Neuronal stem cell (in vitro differentiated cells): ENCODE data around the gene MED25. TPM values are rescaled to one million over a fixed set of nuclear protein-coding genes. Genes with fewer than 3 reads are reported as not detected.
A peak's percentile ranks its signal among the peaks of the same experiment; 100 is the strongest.

ENCODE experiments used
- DNase-seq: peaks from one replicate; pipeline ENCODE4 v3.0.0-alpha.2; 2013; ENCODE audit warnings: low spot score
- H2AFZ ChIP-seq: one replicate; pipeline ENCODE4 v1.6.1; 2013; ENCODE audit warnings: mild to moderate bottlenecking, low read length, inconsistent platforms
- H2AK5ac ChIP-seq: 2 replicates; pipeline ENCODE4 v1.6.1; 2013; ENCODE audit warnings: low read depth, mild to moderate bottlenecking, inconsistent platforms, low read length, moderate library complexity, mixed read lengths
- H2BK120ac ChIP-seq: 2 replicates; pipeline ENCODE4 v1.6.1; 2013; ENCODE audit warnings: low read depth, mild to moderate bottlenecking, inconsistent platforms, low read length, moderate library complexity, mixed read lengths
- H2BK12ac ChIP-seq: one replicate; pipeline ENCODE4 v1.6.1; 2013; ENCODE audit warnings: low read length, inconsistent platforms
- H2BK15ac ChIP-seq: 2 replicates; pipeline ENCODE4 v1.6.1; 2013; ENCODE audit warnings: mild to moderate bottlenecking, low read length, inconsistent platforms, mixed read lengths
- H2BK5ac ChIP-seq: one replicate; pipeline ENCODE4 v1.6.1; 2013; ENCODE audit warnings: inconsistent platforms, mild to moderate bottlenecking, low read length, moderate library complexity
- H3K14ac ChIP-seq: one replicate; pipeline ENCODE4 v1.6.1; 2013; ENCODE audit warnings: low read length, inconsistent platforms
- H3K18ac ChIP-seq: 2 replicates; pipeline ENCODE4 v1.6.1; 2013; ENCODE audit warnings: low read length, inconsistent platforms
- H3K23ac ChIP-seq: 2 replicates; pipeline ENCODE4 v1.6.1; 2013; ENCODE audit warnings: low read depth, mild to moderate bottlenecking, mixed read lengths, low read length, inconsistent platforms; ENCODE audit not compliant: poor library complexity
- H3K27ac ChIP-seq: replicated peaks from 3 replicates; pipeline ENCODE4 v1.5.1; 2013; ENCODE audit warnings: low read length, inconsistent platforms
- H3K27me3 ChIP-seq, 3 experiments: 2 replicates each; pipeline ENCODE4 v1.6.1; 2013; ENCODE audit warnings: low read length in 3 of 3, mild to moderate bottlenecking in 2 of 3, inconsistent platforms in 1 of 3, low read depth in 1 of 3, mixed read lengths in 1 of 3, moderate library complexity in 1 of 3; ENCODE audit not compliant: control insufficient read depth in 3 of 3, insufficient read depth in 3 of 3
- H3K36me3 ChIP-seq, 2 donors: replicated peaks in 1 of 2; 2 replicates each; pipeline ENCODE4 v1.6.1; 2013; ENCODE audit warnings: low read length in 2 of 2; ENCODE audit not compliant: control insufficient read depth in 2 of 2, insufficient read depth in 2 of 2
- H3K4ac ChIP-seq: 2 replicates; pipeline ENCODE4 v1.6.1; 2013; ENCODE audit warnings: inconsistent platforms, mild to moderate bottlenecking, low read length, moderate library complexity
- H3K4me1 ChIP-seq, 2 donors: 1 replicate in 1 of 2; 2 replicates in 1 of 2; pipeline ENCODE4 v1.6.1; 2013; ENCODE audit warnings: low read length in 2 of 2, low read depth in 1 of 2; ENCODE audit not compliant: control insufficient read depth in 2 of 2, insufficient read depth in 1 of 2
- H3K4me2 ChIP-seq: one replicate; pipeline ENCODE4 v1.6.1; 2013; ENCODE audit warnings: mild to moderate bottlenecking, low read length, inconsistent platforms; ENCODE audit not compliant: insufficient read depth, poor library complexity, severe bottlenecking
- H3K4me3 ChIP-seq, 2 donors: 2 replicates each; pipeline ENCODE4 v1.5.1; 2013; ENCODE audit warnings: low read length in 2 of 2, mild to moderate bottlenecking in 2 of 2, inconsistent platforms in 1 of 2, moderate library complexity in 1 of 2
- H3K79me1 ChIP-seq: one replicate; pipeline ENCODE4 v1.6.1; 2013; ENCODE audit warnings: low read depth, mild to moderate bottlenecking, inconsistent platforms, low read length, moderate library complexity
- H3K9ac ChIP-seq: one replicate; pipeline ENCODE4 v1.6.1; 2013; ENCODE audit warnings: mild to moderate bottlenecking, low read depth, low read length, inconsistent platforms; ENCODE audit not compliant: poor library complexity
- H3K9me3 ChIP-seq, 2 donors: replicated peaks in 1 of 2; 2 replicates each; pipeline versions ENCODE3 to v1.6.1; 2013; ENCODE audit warnings: low read length in 2 of 2, mild to moderate bottlenecking in 2 of 2, inconsistent platforms in 1 of 2, low read depth in 1 of 2, mixed read lengths in 1 of 2, moderate library complexity in 1 of 2; ENCODE audit not compliant: control insufficient read depth in 2 of 2, insufficient read depth in 1 of 2
- H4K8ac ChIP-seq: one replicate; pipeline ENCODE4 v1.6.1; 2013; ENCODE audit warnings: low read depth, mild to moderate bottlenecking, inconsistent platforms, low read length, moderate library complexity
- H4K91ac ChIP-seq: one replicate; pipeline ENCODE4 v1.6.1; 2013; ENCODE audit warnings: low read length, low read depth, mild to moderate bottlenecking, inconsistent platforms; ENCODE audit not compliant: poor library complexity
- WGBS, 2 donors: extraction: QIAGEN DNeasy Blood & Tissue Kit; methylation state at CpG; one replicate each; pipeline ENCODE4 v1.1.7; 2013; ENCODE audit warnings: missing lambda C conversion rate in 2 of 2, mixed read lengths in 1 of 2; ENCODE audit not compliant: insufficient read length in 2 of 2, insufficient replicate concordance in 1 of 2; ENCODE audit errors: extremely low coverage in 2 of 2; 5-methylcytosine and 5-hydroxymethylcytosine counted together
- polyA plus RNA-seq, 2 experiments: library from polyadenylated mRNA; stranded (reverse); fragments of 200-250 nt; gene quantifications; one replicate each; pipeline ENCODE4 v1.2.3, GENCODE V29; 2013

MED25 gene
- 63.1 TPM for polyA plus RNA-seq (2013, experiment 1 of 2)
- polyA plus RNA-seq (2013, experiment 2 of 2): 64.7 TPM

DNA sequence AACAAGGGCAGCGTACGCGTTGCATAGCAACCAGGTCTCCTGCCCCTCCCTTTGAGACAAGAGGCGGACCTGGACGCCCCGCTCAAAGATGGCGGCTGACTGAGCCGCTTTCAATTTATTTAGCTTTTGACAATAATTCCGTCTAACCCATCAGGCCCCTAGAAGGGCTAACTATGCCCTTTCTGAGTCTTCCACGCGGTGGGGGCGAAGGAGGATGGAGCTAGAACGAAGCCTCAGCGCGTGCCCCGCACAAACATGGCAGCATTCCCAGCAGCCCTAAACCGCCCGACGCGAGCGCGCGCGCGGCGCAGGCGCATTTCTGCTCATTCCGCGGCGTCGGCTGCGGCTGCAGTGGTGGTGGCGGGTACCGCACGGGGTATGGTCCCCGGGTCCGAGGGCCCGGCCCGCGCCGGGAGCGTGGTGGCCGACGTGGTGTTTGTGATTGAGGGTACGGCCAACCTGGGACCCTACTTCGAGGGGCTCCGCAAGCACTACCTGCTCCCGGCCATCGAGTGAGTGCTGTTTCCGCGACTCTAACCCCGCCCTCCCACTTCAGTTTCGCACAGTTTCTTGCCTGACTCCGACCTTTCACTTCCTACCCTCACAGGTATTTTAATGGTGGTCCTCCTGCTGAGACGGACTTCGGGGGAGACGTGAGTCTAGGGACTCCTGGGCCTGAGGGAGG lies at the start of gene MED25:
TSS of gene MED25 (plus strand) at position 326 of the 685 bp plus-strand sequence. CDS start at position 379, 53 bp downstream.
- H3K14ac ChIP-seq: peak within 1 kb of the TSS; percentile 49
- peak within 1 kb of the TSS; percentile 91 for H3K27ac ChIP-seq
- peak within 1 kb of the TSS; percentile 95 for H3K9ac ChIP-seq
- H2BK15ac ChIP-seq: peak within 1 kb of the TSS; percentile 75
- no peaks in the 10 kb centered on the region for H3K27me3 ChIP-seq
- peak within 1 kb of the TSS; percentile 96 for H2AFZ ChIP-seq
- peak; percentile 92 for DNase-seq
- peak within 1 kb of the TSS; percentile 90 for H3K23ac ChIP-seq
- H3K4me2 ChIP-seq: peak within 1 kb of the TSS; percentile 69
- no peak within 1 kb of the TSS for H3K4ac ChIP-seq
- H4K8ac ChIP-seq: no peak within 1 kb of the TSS
- peak within 1 kb of the TSS; percentile 98 for H3K18ac ChIP-seq
- peak within 1 kb of the TSS; percentile 70 to 98 for H3K4me3 ChIP-seq
- no peak within 1 kb of the TSS for H2BK120ac ChIP-seq
- no peak within 1 kb of the TSS for H2BK12ac ChIP-seq
- H3K36me3 ChIP-seq: peaks cover 11 to 25% of the 10 kb centered on the region in 2 donors
- H3K4me1 ChIP-seq: peaks cover 6 to 7% of the 10 kb centered on the region in 2 donors
- no CpG with 5 or more reads among the region's 57 CpGs for WGBS, 2 donors
- no peaks in the 10 kb centered on the region for H3K9me3 ChIP-seq
- H3K79me1 ChIP-seq: peaks cover 9% of the 10 kb centered on the region
- H4K91ac ChIP-seq: peak within 1 kb of the TSS; percentile 64
- peak within 1 kb of the TSS; percentile 42 for H2BK5ac ChIP-seq
- H2AK5ac ChIP-seq: peak within 1 kb of the TSS; percentile 97

DNA sequence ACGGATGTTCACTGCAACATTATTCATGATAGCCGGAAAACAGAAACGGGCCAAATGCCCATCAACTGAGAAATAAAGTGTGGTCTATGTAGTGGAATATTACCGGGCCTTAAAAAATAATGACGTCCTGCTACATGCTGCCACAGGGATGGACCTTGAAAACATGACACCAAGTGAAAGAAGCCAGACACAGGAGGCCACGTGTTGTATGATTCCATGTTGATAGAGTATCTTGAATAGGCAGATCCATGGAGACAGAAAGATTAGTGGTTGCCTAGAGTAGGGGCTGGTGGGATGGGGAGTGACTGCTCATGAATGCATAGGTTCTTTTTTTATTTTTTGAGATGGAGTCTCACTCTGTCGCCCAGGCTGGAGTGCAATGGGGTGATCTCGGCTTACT lies 47.6 kb upstream of the MED25 start:
- Histone ChIP-seq H3K23ac (no peak overlapping the region), H3K4me1 (peaks cover 9 to 13% of the 10 kb centered on the region in 2 donors), H2BK120ac (no peak overlapping the region), H3K18ac (no peak overlapping the region), H2BK15ac (no peak overlapping the region), H3K27ac (no peak overlapping the region), H3K4me2 (no peak overlapping the region), H4K8ac (no peak overlapping the region), H2AK5ac (no peak overlapping the region), H2BK12ac (no peak overlapping the region), H2AFZ (no peak overlapping the region), H3K4ac (no peak overlapping the region), H3K9ac (no peak overlapping the region), H4K91ac (no peak overlapping the region), H3K79me1 (peaks cover 18% of the 10 kb centered on the region), H2BK5ac (no peak overlapping the region), H3K36me3 (peaks cover 2 to 26% of the 10 kb centered on the region in 2 donors), H3K9me3 (no peaks in the 10 kb centered on the region), H3K4me3 (no peak overlapping the region), H3K27me3 (no peaks in the 10 kb centered on the region), H3K14ac (no peak overlapping the region)
- no peak for DNase-seq
- no CpG with 5 or more reads among the region's 8 CpGs for WGBS, 2 donors

DNA sequence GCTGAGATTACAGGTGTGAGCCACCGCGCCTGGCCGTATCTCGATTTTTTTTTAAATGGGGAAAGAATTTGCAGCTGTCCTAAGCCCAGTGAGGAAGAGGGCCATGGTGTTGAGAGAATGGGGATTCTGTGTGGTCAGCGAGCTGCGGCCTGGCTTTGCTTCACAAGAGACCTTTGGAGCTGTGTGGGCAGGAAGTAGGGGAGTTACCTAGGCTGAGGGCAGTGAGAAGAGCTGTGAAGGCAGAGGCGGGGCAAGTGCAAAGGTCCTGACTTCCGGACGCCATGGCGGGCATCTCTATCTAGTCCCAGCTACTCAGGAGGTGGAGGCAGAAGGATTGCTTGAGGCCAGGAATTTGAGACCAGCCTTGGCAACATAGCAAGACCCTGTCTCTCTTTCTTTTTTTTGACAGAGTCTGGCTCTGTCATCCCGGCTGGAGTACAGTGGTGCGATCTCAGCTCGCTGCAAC lies 46.4 kb upstream of the MED25 start:
- no peak overlapping the region for H4K91ac ChIP-seq
- no peak overlapping the region for H3K23ac ChIP-seq
- no peak for DNase-seq
- no peak overlapping the region for H3K14ac ChIP-seq
- H4K8ac ChIP-seq: no peak overlapping the region
- H2BK12ac ChIP-seq: no peak overlapping the region
- H3K27ac ChIP-seq: no peak overlapping the region
- H3K4me1 ChIP-seq: peaks cover 8 to 9% of the 10 kb centered on the region in 2 donors
- no peak overlapping the region for H3K9ac ChIP-seq
- no peak overlapping the region for H3K18ac ChIP-seq
- no peak overlapping the region for H2AK5ac ChIP-seq
- no peak overlapping the region for H3K4me3 ChIP-seq
- no peak overlapping the region for H2BK120ac ChIP-seq
- no peak overlapping the region for H3K4me2 ChIP-seq
- H2BK5ac ChIP-seq: no peak overlapping the region
- H3K27me3 ChIP-seq: no peaks in the 10 kb centered on the region
- no peaks in the 10 kb centered on the region for H3K9me3 ChIP-seq
- peaks cover 2 to 35% of the 10 kb centered on the region in 2 donors for H3K36me3 ChIP-seq
- H2BK15ac ChIP-seq: no peak overlapping the region
- no CpG with 5 or more reads among the region's 13 CpGs for WGBS, 2 donors
- no peak overlapping the region for H2AFZ ChIP-seq
- H3K4ac ChIP-seq: no peak overlapping the region
- peaks cover 23% of the 10 kb centered on the region for H3K79me1 ChIP-seq

DNA sequence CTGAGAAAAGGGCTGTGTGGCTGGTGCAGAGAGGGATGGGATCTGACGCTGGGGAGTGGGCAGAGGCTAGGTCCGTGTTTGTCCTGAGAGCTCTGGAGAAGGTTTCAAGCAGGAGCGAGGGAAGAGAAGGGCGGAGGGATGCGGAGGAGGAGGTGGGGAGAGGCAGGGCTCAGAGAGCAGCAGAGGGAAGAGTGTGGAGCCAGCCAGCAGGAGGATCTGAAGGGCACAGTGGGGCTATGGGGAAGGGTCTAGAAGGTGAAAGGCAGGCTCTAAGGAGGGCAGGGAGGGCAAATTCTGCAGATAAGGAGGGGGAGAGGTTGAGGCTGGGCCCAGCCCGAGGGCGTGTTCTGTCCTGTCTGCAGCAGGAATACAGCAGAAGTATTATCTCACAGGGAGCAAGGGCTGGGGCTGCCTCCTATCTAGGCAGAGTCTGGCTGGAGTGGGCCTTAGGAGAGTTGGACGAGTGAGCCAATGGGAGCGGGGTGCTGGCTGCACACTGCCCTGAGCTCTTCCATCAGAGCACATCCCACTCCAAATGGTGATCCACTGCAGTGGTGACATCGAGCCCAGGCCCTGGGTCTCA lies 45.1 kb upstream of the MED25 start:
- no peaks in the 10 kb centered on the region for H3K9me3 ChIP-seq
- no peak overlapping the region for H2AFZ ChIP-seq
- DNase-seq: no peak
- no peak overlapping the region for H2AK5ac ChIP-seq
- H3K23ac ChIP-seq: peak overlapping the region; percentile 3
- no peak overlapping the region for H3K27ac ChIP-seq
- no peak overlapping the region for H3K14ac ChIP-seq
- no peak overlapping the region for H3K18ac ChIP-seq
- peak overlapping the region; percentile 39 for H2BK5ac ChIP-seq
- peak overlapping the region; percentile 65 for H4K8ac ChIP-seq
- H4K91ac ChIP-seq: no peak overlapping the region
- H3K27me3 ChIP-seq: no peaks in the 10 kb centered on the region
- H3K4me3 ChIP-seq: peak overlapping the region in 1 of 2 donors; percentile 2
- peaks cover 3 to 6% of the 10 kb centered on the region in 2 donors for H3K4me1 ChIP-seq
- no peak overlapping the region for H3K4ac ChIP-seq
- peaks cover 2 to 37% of the 10 kb centered on the region in 2 donors for H3K36me3 ChIP-seq
- H2BK15ac ChIP-seq: no peak overlapping the region
- no peak overlapping the region for H2BK12ac ChIP-seq
- peaks cover 18% of the 10 kb centered on the region for H3K79me1 ChIP-seq
- no peak overlapping the region for H3K4me2 ChIP-seq
- WGBS, 2 donors: no CpG with 5 or more reads among the region's 10 CpGs
- H2BK120ac ChIP-seq: no peak overlapping the region
- H3K9ac ChIP-seq: peak overlapping the region; percentile 60
